HepG2 (cell line): ENCODE data around the gene PLK4.
"Not testable (repeated sequence)": the region's sequence is repeated elsewhere in the genome, so short reads cannot be mapped to it uniquely, and the experiment has no call there.

ENCODE experiments used
- EP300 ChIP-seq, 3 experiments: sonication (generic) in 1 of 3; formaldehyde crosslinking in 1 of 3; IDR thresholded peaks; 2 replicates each; pipeline versions ENCODE4 v1.5.1 to v1.6.1; 2011 to 2020; ENCODE audit warnings: low read depth in 2 of 3, low read length in 2 of 3, borderline replicate concordance in 1 of 3, improper control_type of control experiment in 1 of 3, mild to moderate bottlenecking in 1 of 3, missing genetic modification reagents in 1 of 3, moderate library complexity in 1 of 3
- ETV6 ChIP-seq: sonication (generic); formaldehyde crosslinking; conservative IDR thresholded peaks from 2 replicates; pipeline ENCODE4 v1.4.0; 2020; ENCODE audit warnings: missing genetic modification reagents
- HNF4A ChIP-seq: sonication (generic); formaldehyde crosslinking; IDR thresholded peaks from 2 replicates; pipeline ENCODE4 v1.4.0; 2020; ENCODE audit warnings: missing genetic modification reagents
- HOXA3 ChIP-seq: sonication (generic); formaldehyde crosslinking; IDR thresholded peaks from 2 replicates; pipeline ENCODE4 v1.5.0; 2020; ENCODE audit warnings: missing genetic modification reagents
- ZSCAN31 ChIP-seq: sonication (generic); formaldehyde crosslinking; IDR thresholded peaks from 2 replicates; pipeline ENCODE4 v1.5.0; 2020; ENCODE audit warnings: low read depth, mild to moderate bottlenecking, missing genetic modification reagents

DNA sequence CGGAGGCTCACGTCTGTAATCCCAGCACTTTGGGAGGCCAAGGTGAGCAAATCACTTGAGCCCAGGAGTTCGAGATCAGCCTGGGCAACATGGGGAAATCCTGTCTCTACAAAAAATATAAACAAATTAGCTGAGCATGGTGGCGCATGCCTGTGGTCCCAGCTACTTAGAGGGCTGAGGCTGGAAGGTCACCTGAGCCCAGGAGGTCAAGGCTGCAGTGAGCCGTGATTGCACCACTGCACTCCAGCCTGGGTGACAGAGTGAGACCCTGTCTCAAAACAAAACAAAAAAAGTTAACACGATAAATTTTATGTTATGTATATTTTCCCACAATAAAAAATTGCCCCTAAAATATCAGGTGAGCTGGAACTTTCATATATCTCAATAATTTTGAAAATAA, 51.1 kb downstream of the PLK4 start:
- TF ChIP-seq HNF4A (CRISPR knock-in tag) (peak; percentile 43; the same call in 1 of the 2 replicates), HOXA3 (CRISPR knock-in tag) (peak; percentile 55)
- TF ChIP-seq EP300 (IDR thresholded peaks at IDR 0.05; ENCODE audit: low read depth in 2 of 2, low read length in 2 of 2); EP300 (CRISPR knock-in tag; IDR thresholded peaks at IDR 0.05; ENCODE audit: borderline replicate concordance); ZSCAN31; ETV6 (CRISPR knock-in tag): not testable (repeated sequence)
